Measurements from ENCODE around the gene MYO9A. TPM values are rescaled to one million over a fixed set of nuclear protein-coding genes. Genes with fewer than 3 reads are reported as not detected.

The MYO9A gene
- total RNA-seq, 8 experiments from 2014 or later: 22.3 to 42.1 (median 31.6) TPM

- WGBS, 10 experiments: 67 to 100% (median 90%) methylated on average over 1 to 4 of the region's 4 CpGs; no CpG with 5 or more reads in 1 of the 10 experiments
- ATAC-seq (replicated peaks in 6 of 8): no peak
- Histone ChIP-seq H3K4me3 (no peak overlapping the region), H3K4me1 (replicated peaks in 1 of 2) (no peaks in the 10 kb centered on the region), H3K27ac (no peak overlapping the region)
- in situ Hi-C loops (cut with MboI; ENCODE audit: low pct_unique_long_range_greater_than_20kb in 2 of 9, low sequenced_read_pairs in 9 of 9, unreplicated experiment in 9 of 9): loop anchor here in 1 of 9 experiments (25.0 kb wide), 1 partner anchor 337 kb away; no protein-coding TSS in a partner anchor
Observed at GRCh38 chr15:71825021-71825730, 292.8 kb downstream of the MYO9A start.

- Histone ChIP-seq H3K4me1 (replicated peaks in 1 of 2) (no peaks in the 10 kb centered on the region), H3K27ac (no peak overlapping the region), H3K4me3 (no peak overlapping the region)
- WGBS, 10 experiments: 14 to 100% (median 93%) methylated on average over 1 to 3 of the region's 3 CpGs; no CpG with 5 or more reads in 3 of the 10 experiments
- in situ Hi-C loops (cut with MboI; ENCODE audit: low pct_unique_long_range_greater_than_20kb in 2 of 9, low sequenced_read_pairs in 9 of 9, unreplicated experiment in 9 of 9): loop anchor here in 1 of 9 experiments (25.0 kb wide), 1 partner anchor 338 kb away; no protein-coding TSS in a partner anchor
- no peak for ATAC-seq (replicated peaks in 6 of 8)
Observed at GRCh38 chr15:71823801-71824200, 294.1 kb downstream of the MYO9A start.

- 14 to 100% (median 88%) methylated on average over 1 to 3 of the region's 3 CpGs; no CpG with 5 or more reads in 2 of the 10 experiments for WGBS, 10 experiments
- ATAC-seq (replicated peaks in 6 of 8): no peak
- no peak overlapping the region for H3K4me3 ChIP-seq
- no peaks in the 10 kb centered on the region for H3K4me1 ChIP-seq (replicated peaks in 1 of 2)
- in situ Hi-C loops (cut with MboI; ENCODE audit: low pct_unique_long_range_greater_than_20kb in 2 of 9, low sequenced_read_pairs in 9 of 9, unreplicated experiment in 9 of 9): loop anchor here in 1 of 9 experiments (25.0 kb wide), 1 partner anchor 339 kb away; no protein-coding TSS in a partner anchor
- no peak overlapping the region for H3K27ac ChIP-seq
Observed at GRCh38 chr15:71822890-71823630, 294.9 kb downstream of the MYO9A start.

GRCh38 chr15:71821547-71822129 lies 296.3 kb downstream of the MYO9A start:
- no peak for ATAC-seq (replicated peaks in 6 of 8)
- WGBS, 10 experiments: 64 to 100% (median 96%) methylated on average over 2 to 5 of the region's 5 CpGs; no CpG with 5 or more reads in 1 of the 10 experiments
- Histone ChIP-seq H3K27ac (no peak overlapping the region), H3K4me1 (replicated peaks in 1 of 2) (no peaks in the 10 kb centered on the region), H3K4me3 (no peak overlapping the region)
- in situ Hi-C loops (cut with MboI; ENCODE audit: low pct_unique_long_range_greater_than_20kb in 2 of 9, low sequenced_read_pairs in 9 of 9, unreplicated experiment in 9 of 9): loop anchor here in 1 of 9 experiments (25.0 kb wide), 1 partner anchor 341 kb away; no protein-coding TSS in a partner anchor

GRCh38 chr15:71820127-71820526 lies 297.8 kb downstream of the MYO9A start:
- H3K4me1 ChIP-seq (replicated peaks in 1 of 2): no peaks in the 10 kb centered on the region
- no peak for ATAC-seq (replicated peaks in 6 of 8)
- in situ Hi-C loops (cut with MboI; ENCODE audit: low pct_unique_long_range_greater_than_20kb in 2 of 9, low sequenced_read_pairs in 9 of 9, unreplicated experiment in 9 of 9): loop anchor here in 1 of 9 experiments (25.0 kb wide), 1 partner anchor 342 kb away; no protein-coding TSS in a partner anchor
- no peak overlapping the region for H3K4me3 ChIP-seq
- WGBS, 10 experiments: 83 to 100% (median 86%) methylated on average over 1 of the region's 1 CpG; no CpG with 5 or more reads in 7 of the 10 experiments
- no peak overlapping the region for H3K27ac ChIP-seq

- in situ Hi-C loops (cut with MboI; ENCODE audit: low pct_unique_long_range_greater_than_20kb in 2 of 9, low sequenced_read_pairs in 9 of 9, unreplicated experiment in 9 of 9): loop anchor here in 1 of 9 experiments (25.0 kb wide), 1 partner anchor 345 kb away; no protein-coding TSS in a partner anchor
- Histone ChIP-seq H3K4me1 (replicated peaks in 1 of 2) (no peaks in the 10 kb centered on the region), H3K27ac (no peak overlapping the region), H3K4me3 (no peak overlapping the region)
- 43 to 100% (median 94%) methylated on average over 1 to 7 of the region's 13 CpGs; no CpG with 5 or more reads in 3 of the 10 experiments for WGBS, 10 experiments
- ATAC-seq (replicated peaks in 6 of 8): no peak
Observed at GRCh38 chr15:71817351-71817750, 300.6 kb downstream of the MYO9A start.

- Histone ChIP-seq H3K4me3 (no peak overlapping the region), H3K27ac (no peak overlapping the region), H3K4me1 (replicated peaks in 1 of 2) (no peaks in the 10 kb centered on the region)
- no peak for ATAC-seq (replicated peaks in 6 of 8)
- in situ Hi-C loops (cut with MboI; ENCODE audit: low pct_unique_long_range_greater_than_20kb in 2 of 9, low sequenced_read_pairs in 9 of 9, unreplicated experiment in 9 of 9): loop anchor here in 1 of 9 experiments (25.0 kb wide), 1 partner anchor 347 kb away; no protein-coding TSS in a partner anchor
- 40 to 100% (median 93%) methylated on average over 1 to 3 of the region's 3 CpGs; no CpG with 5 or more reads in 1 of the 10 experiments for WGBS, 10 experiments
Observed at GRCh38 chr15:71815301-71815700, 302.6 kb downstream of the MYO9A start.

- Histone ChIP-seq H3K4me3 (no peak overlapping the region), H3K27ac (no peak overlapping the region), H3K4me1 (replicated peaks in 1 of 2) (no peaks in the 10 kb centered on the region)
- in situ Hi-C loops (cut with MboI; ENCODE audit: low pct_unique_long_range_greater_than_20kb in 2 of 9, low sequenced_read_pairs in 9 of 9, unreplicated experiment in 9 of 9): loop anchor here in 1 of 9 experiments (25.0 kb wide), 1 partner anchor 348 kb away; no protein-coding TSS in a partner anchor
- 40 to 100% (median 91%) methylated on average over 1 to 5 of the region's 9 CpGs; no CpG with 5 or more reads in 5 of the 10 experiments for WGBS, 10 experiments
- no peak for ATAC-seq (replicated peaks in 6 of 8)
Observed at GRCh38 chr15:71813723-71814470, 304.1 kb downstream of the MYO9A start.

- Histone ChIP-seq H3K27ac (no peak overlapping the region), H3K4me3 (no peak overlapping the region), H3K4me1 (replicated peaks in 1 of 2) (no peaks in the 10 kb centered on the region)
- peak in 3 of 8 experiments; percentile 41 to 94 (median 83) for ATAC-seq (replicated peaks in 6 of 8)
- WGBS, 10 experiments: 100% methylated on average over 1 to 2 of the region's 16 CpGs; no CpG with 5 or more reads in 8 of the 10 experiments
- in situ Hi-C loops (cut with MboI; ENCODE audit: low pct_unique_long_range_greater_than_20kb in 2 of 9, low sequenced_read_pairs in 9 of 9, unreplicated experiment in 9 of 9): loop anchor here in 1 of 9 experiments (25.0 kb wide), 1 partner anchor 349 kb away; no protein-coding TSS in a partner anchor
Observed at GRCh38 chr15:71812966-71813722, 304.8 kb downstream of the MYO9A start.

- Histone ChIP-seq H3K4me1 (replicated peaks in 1 of 2) (peaks cover 0 to 4% of the 10 kb centered on the region in 2 donors), H3K4me3 (no peak overlapping the region), H3K27ac (no peak overlapping the region)
- 61 to 95% (median 83%) methylated on average over 3 to 11 of the region's 38 CpGs; no CpG with 5 or more reads in 6 of the 10 experiments for WGBS, 10 experiments
- in situ Hi-C loops (cut with MboI; ENCODE audit: low pct_unique_long_range_greater_than_20kb in 2 of 9, low sequenced_read_pairs in 9 of 9, unreplicated experiment in 9 of 9): loop anchor here in 1 of 9 experiments (25.0 kb wide), 1 partner anchor 350 kb away; no protein-coding TSS in a partner anchor
- no peak for ATAC-seq (replicated peaks in 6 of 8)
Observed at GRCh38 chr15:71811752-71812735, 305.9 kb downstream of the MYO9A start.
